NOMO-1 (cell line): ENCODE results near the gene ZNF606.

Source experiments
- DNase-seq, 2 experiments: peaks; one replicate each; lab custom pipeline; 2025; ENCODE audit not compliant: unreplicated experiment in 2 of 2; lab: John Stamatoyannopoulos, UW

Gene ZNF606

GRCh38 chr19:57934820-57935665 lies 67.6 kb downstream of the ZNF606 start, which contains the start of gene ZNF418:
TSS of gene ZNF418 (minus strand) at chr19:57935402. CDS start at chr19:57933822, 1,580 bp downstream.
- DNase-seq = no peak

DNA sequence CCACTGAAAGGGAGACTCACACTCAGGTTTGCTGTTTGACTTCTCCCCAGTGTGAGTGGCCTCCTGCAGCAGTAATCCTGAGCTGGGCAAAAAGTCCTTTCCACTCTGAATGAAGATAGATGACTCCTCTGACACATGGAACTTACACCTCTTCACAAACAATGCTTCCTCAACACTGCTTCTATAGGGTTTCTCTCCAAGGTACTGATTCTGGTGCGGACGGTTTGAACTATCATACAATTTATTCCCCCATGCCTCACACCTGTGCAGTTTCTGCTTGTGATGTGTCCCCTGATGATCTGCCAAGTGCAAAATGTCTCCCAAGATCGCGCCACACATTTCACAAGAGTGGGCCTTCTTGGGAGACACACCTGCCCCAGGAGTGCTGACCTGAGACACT lies 75.0 kb downstream of the ZNF606 start:
- no peak for DNase-seq
